22Rv1 (cell line): ENCODE results near the gene RASAL1.

Source experiments
- H3K27ac ChIP-seq: fragments of 450-650 bp; 2 replicates; pipeline ENCODE4 v1.5.1; 2017
- CTCF ChIP-seq: fragments of 450-650 bp; IDR thresholded peaks from 2 replicates; pipeline ENCODE4 v1.5.1; 2017; ENCODE audit warnings: mild to moderate bottlenecking
- ZFX ChIP-seq: fragments of 450-650 bp; IDR thresholded peaks from 2 replicates; pipeline ENCODE4 v1.6.1; 2017; ENCODE audit warnings: antibody characterized with exemption, borderline replicate concordance

Gene RASAL1

GRCh38 chr12:113062502-113063395, 72.8 kb downstream of the RASAL1 start:
- H3K27ac ChIP-seq, result no peak overlapping the region

GRCh38 chr12:113061061-113061694, 74.4 kb downstream of the RASAL1 start:
- no peak for TF ChIP-seq CTCF
- TF ChIP-seq ZFX, result no peak
- no peak overlapping the region for H3K27ac ChIP-seq

More at GRCh38 chr12:113062502-113063395, 72.8 kb downstream of the RASAL1 start:
- TF ChIP-seq CTCF, result no peak
- no peak for TF ChIP-seq ZFX

- no peak overlapping the region for H3K27ac ChIP-seq
- TF ChIP-seq ZFX, result no peak
- TF ChIP-seq CTCF, result no peak
Measured at GRCh38 chr12:113060336-113060960, 75.1 kb downstream of the RASAL1 start.

GRCh38 chr12:113059071-113059595, 76.4 kb downstream of the RASAL1 start:
- no peak overlapping the region for H3K27ac ChIP-seq
- TF ChIP-seq ZFX (no peak), CTCF (no peak)

- TF ChIP-seq ZFX (no peak), CTCF (no peak)
- H3K27ac ChIP-seq, result no peak overlapping the region
Measured at GRCh38 chr12:113058553-113058952, 77.0 kb downstream of the RASAL1 start.

- no peak for TF ChIP-seq ZFX
- no peak for TF ChIP-seq CTCF
- H3K27ac ChIP-seq, result no peak overlapping the region
Measured at GRCh38 chr12:113057565-113058485, 77.7 kb downstream of the RASAL1 start.
